GM21576 (cell line): ENCODE data around the gene ONECUT2.

ENCODE experiments used
- ATAC-seq: cut with Tn5 transposase; IDR thresholded peaks from one replicate; pipeline ENCODE4 v1.9.1; 2021; ENCODE audit warnings: mild to moderate bottlenecking, moderate library complexity; ENCODE audit not compliant: unreplicated experiment

The ONECUT2 gene

DNA sequence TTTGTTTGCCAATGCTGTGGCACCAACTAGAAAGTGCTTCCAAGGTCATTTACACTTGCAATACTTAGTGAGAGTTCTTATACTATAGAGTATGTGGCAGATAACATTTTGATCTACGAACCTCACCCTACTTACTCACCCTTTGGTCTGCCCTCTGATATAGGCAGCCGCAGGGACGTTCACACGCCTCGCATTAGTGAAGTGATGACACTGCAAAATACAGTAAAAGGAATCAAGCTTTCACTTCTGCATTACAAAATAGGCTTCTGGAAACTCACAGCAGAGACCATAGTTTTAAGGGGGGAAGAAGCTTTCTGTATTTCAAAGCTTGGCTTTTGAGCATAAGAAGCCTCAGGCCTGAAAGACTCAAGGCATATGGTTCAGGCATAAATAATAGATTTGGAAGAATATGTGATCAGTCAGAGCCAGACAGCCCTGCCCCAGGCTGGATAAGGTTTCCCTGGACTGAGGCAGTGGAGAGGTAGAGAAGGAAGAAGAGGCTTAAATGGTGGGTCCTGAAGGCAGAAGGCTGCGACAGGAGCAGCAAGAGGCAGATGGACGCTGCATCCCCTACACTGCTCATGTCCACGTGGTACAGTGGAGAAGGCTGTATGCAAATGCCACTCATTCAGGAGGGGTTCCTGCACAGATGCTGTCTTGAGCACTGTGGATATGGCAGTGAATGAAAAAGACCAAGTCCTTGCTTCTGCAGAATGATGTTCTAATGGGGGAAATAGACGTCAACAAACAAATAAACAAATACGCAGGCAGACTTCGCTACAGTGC is 88.2 kb downstream of the ONECUT2 start:
- no peak for ATAC-seq

DNA sequence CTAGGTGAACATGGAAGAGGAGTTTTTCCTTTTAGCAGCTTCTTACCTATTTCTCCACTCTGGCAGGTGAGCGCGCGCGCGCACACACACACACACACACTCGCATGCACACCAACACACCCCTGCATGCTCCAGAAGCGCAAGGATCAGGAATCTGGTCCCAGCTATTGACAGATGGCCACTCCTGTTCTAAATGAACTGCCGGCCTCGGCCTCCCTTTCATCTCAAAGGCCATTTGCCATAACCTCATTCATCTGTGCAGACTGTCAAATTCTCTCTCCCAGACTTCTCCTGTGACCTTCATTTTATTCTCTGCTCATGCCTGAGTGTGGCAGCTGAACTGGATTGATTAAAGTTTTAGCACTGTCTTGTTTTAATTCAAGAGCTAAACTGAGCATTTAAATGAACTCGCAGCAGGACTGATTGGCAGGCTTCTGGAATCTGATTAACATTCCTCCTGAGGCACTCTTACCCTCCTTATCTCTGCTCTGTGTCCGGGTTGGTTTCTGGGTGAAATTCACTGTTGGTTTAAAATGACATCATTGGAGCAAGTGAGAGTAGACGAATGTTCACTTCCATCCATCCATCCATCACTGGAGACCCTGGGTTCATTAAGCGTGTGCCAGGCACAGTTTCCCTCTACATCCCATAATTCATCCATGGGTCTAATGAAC is 92.5 kb downstream of the ONECUT2 start:
- no peak for ATAC-seq

DNA sequence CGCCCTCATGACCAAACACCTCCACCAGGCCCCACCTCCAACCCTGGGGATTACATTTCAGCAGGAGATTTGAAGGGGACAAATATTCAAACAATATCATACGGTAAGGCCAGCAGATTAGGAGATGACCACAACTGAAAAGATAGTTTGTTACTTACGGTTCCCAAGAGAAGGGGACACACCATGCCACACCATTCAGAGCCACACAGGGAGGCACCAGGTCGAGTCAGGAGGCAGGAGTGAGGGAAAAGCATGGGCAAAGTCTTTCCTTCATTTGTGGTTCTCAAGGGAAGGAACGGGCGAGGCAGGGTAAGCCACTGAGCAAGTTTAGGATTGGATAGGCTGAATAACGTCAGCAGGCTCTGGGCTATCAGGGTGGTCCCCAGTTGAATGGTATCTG is 94.0 kb downstream of the ONECUT2 start:
- no peak for ATAC-seq

DNA sequence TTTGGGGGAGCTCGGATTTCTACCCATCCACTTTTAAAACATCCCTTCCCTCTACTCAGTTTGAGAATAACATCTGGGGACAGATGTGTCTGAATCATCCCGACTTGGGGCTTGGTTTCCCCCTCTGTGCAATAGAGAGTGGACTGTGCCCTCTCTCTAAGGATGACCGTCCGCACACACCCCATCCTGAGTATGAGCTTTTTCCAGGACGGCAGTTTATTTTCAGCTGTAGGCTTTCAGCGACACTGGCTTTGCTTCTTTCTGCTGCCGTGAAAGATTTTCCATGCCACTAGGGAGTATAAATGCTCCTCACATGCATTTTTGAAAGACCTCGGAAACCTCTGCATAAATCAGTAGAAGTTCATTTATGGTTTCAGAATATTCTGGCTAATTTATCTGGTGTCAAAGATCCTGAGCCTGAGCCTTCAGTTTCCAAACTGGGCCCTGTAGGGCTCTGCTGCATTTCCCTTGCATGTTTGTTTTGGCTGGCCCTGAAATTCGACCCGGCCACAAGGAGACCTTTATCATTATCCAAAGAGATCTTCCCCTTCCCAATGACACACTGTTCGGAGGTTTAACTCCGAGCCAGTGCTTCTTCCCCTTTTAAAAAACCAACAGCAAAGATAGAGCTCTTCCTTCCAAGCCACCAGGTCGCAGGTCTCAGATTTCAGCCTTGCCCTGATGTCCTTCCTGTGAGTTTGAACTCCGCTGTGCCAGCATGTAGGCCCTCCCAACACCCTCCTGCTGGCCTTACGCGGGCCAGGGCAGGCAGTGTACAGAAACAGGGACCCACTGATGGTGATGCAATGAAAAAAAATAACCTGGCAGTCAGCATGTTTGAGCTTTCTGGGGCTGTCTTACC is 98.1 kb downstream of the ONECUT2 start:
- ATAC-seq, result no peak

DNA sequence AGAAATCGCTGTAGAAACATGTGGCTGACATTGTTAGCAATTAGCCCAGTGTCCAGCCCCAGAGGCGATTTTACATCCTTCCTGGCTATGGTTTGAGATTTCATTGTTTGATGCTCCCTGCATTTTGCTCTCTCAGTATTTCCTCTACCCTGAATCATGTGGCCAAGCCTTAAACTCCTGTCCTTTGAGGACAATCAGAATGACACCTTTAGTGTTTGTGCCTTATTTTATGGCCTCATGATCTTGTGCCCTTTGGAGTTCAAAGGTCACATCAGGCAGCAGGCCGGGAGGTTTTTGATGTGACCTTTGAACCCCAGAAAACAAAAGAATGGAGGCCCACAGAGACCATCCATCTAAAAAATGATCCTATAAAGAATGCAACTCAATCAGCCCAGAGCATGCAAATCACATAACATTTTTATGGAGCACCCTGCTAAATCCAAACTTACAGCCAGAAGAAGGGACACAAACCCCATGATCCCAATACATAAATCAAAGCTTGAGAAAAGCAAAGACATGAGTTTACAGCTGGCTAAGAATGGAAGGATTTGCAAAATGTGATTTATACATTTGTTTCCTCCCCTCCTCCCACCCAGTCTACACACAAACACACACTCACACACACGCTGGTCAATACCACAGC is 98.8 kb downstream of the ONECUT2 start:
- ATAC-seq, result no peak

GRCh38 chr18:57534511-57534909 is 99.3 kb downstream of the ONECUT2 start:
- ATAC-seq, result no peak

- no peak for ATAC-seq
Measured at GRCh38 chr18:57538614-57539013, 103.4 kb downstream of the ONECUT2 start.

- no peak for ATAC-seq
Measured at GRCh38 chr18:57539702-57540101, 104.5 kb downstream of the ONECUT2 start.
